Loucy (cell line): ENCODE measurements around the gene TMBIM6.

Source experiments
- H2AFZ ChIP-seq: fragments of 200-600 bp; sonication (generic); 2 replicates; pipeline ENCODE4 v1.6.0; 2016; ENCODE audit warnings: antibody characterized with exemption, mild to moderate bottlenecking, low read length, moderate library complexity
- H3F3A ChIP-seq: fragments of 200-600 bp; 2 replicates; pipeline ENCODE4 v1.6.0; 2016; ENCODE audit warnings: antibody characterized with exemption, low read depth, mild to moderate bottlenecking
- H3K27me3 ChIP-seq: fragments of 200-600 bp; sonication (generic); 2 replicates; pipeline ENCODE4 v1.6.1; 2014; ENCODE audit warnings: low read length, mild to moderate bottlenecking; ENCODE audit not compliant: insufficient read depth, poor library complexity, severe bottlenecking
- H3K36me3 ChIP-seq: fragments of 200-600 bp; sonication (generic); 2 replicates; pipeline ENCODE4 v1.6.1; 2016; ENCODE audit warnings: low read length; ENCODE audit not compliant: insufficient read depth
- H3K4me1 ChIP-seq: fragments of 200-600 bp; sonication (generic); 2 replicates; pipeline ENCODE4 v1.5.1; 2014; ENCODE audit warnings: low read length, mild to moderate bottlenecking; ENCODE audit not compliant: insufficient read depth, poor library complexity, severe bottlenecking
- H3K4me2 ChIP-seq: fragments of 200-600 bp; sonication (generic); 2 replicates; pipeline ENCODE4 v1.6.0; 2014; ENCODE audit warnings: antibody characterized with exemption, low read length, low read depth, mild to moderate bottlenecking; ENCODE audit not compliant: poor library complexity, severe bottlenecking
- H3K4me3 ChIP-seq: fragments of 200-600 bp; sonication (generic); 2 replicates; pipeline ENCODE4 v1.5.1; 2014; ENCODE audit warnings: low read length, mild to moderate bottlenecking, mixed read lengths; ENCODE audit not compliant: poor library complexity, severe bottlenecking
- H3K79me2 ChIP-seq: fragments of 200-600 bp; sonication (generic); 2 replicates; pipeline ENCODE4 v1.6.1; 2014; ENCODE audit warnings: low read length; ENCODE audit not compliant: insufficient read depth
- H3K9ac ChIP-seq: fragments of 200-600 bp; sonication (generic); 2 replicates; pipeline ENCODE4 v1.6.0; 2014; ENCODE audit warnings: mild to moderate bottlenecking, low read depth, low read length, moderate library complexity; ENCODE audit not compliant: poor library complexity, severe bottlenecking
- H3K9me2 ChIP-seq: fragments of 200-600 bp; sonication (generic); replicated peaks from 2 replicates; pipeline ENCODE4 v1.6.1; 2016; ENCODE audit warnings: low read depth, low read length, mixed read lengths
- H3K9me3 ChIP-seq: fragments of 200-600 bp; sonication (generic); 2 replicates; pipeline ENCODE4 v1.6.1; 2014; ENCODE audit warnings: mild to moderate bottlenecking, antibody characterized with exemption, low read length, low read depth; ENCODE audit not compliant: insufficient read depth
- H4K20me1 ChIP-seq: fragments of 200-600 bp; sonication (generic); 2 replicates; pipeline ENCODE4 v1.6.0; 2014; ENCODE audit warnings: antibody characterized with exemption, low read length, mild to moderate bottlenecking; ENCODE audit not compliant: insufficient read depth, poor library complexity, severe bottlenecking
- EZH2phosphoT487 ChIP-seq: fragments of 200-600 bp; IDR thresholded peaks from 2 replicates; pipeline ENCODE4 v1.6.1; 2018; ENCODE audit warnings: antibody characterized with exemption, mild to moderate bottlenecking, moderate library complexity, borderline replicate concordance
- TF ChIP-seq, protein P1 (sequence below): fragments of 200-600 bp; sonication (generic); conservative IDR thresholded peaks from 2 replicates; pipeline ENCODE4 v1.5.1; 2014; ENCODE audit warnings: mild to moderate bottlenecking, antibody characterized with exemption, low read length

Gene TMBIM6

DNA sequence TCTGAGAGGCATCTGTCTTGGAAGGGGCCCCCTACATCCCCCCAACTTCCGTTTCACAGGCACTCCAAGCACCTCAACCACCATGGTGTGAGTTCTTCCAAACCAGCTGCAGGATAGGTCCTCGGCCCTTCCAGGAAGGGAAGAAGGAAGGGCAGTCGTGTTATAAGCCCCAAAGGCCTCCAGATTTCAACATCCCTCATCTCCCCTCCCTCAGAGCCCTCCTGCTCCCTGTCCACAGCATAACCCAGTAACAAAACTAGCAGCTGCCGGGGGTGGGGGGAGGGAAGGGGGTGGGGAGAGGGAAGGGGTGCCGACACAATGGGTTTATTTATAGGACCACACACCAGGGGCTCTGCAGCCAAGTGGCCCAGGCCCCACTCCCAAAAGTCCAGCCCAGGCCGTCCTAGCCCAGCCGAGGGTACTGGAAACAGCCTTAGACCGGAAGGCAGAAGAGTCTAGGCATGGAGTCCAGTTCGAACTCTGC, 68.6 kb downstream of the TMBIM6 start:
- no peak overlapping the region for H3K4me2 ChIP-seq
- H3K4me1 ChIP-seq: peaks cover 11% of the 10 kb centered on the region
- no peaks in the 10 kb centered on the region for H3K27me3 ChIP-seq
- no peaks in the 10 kb centered on the region for H4K20me1 ChIP-seq
- H3F3A ChIP-seq: no peaks in the 10 kb centered on the region
- H3K9me3 ChIP-seq: no peaks in the 10 kb centered on the region
- H3K36me3 ChIP-seq: peaks cover 10% of the 10 kb centered on the region; the same call in 1 of the 2 replicates
- TF ChIP-seq EZH2phosphoT487: no peak
- TF ChIP-seq, protein P1, sequence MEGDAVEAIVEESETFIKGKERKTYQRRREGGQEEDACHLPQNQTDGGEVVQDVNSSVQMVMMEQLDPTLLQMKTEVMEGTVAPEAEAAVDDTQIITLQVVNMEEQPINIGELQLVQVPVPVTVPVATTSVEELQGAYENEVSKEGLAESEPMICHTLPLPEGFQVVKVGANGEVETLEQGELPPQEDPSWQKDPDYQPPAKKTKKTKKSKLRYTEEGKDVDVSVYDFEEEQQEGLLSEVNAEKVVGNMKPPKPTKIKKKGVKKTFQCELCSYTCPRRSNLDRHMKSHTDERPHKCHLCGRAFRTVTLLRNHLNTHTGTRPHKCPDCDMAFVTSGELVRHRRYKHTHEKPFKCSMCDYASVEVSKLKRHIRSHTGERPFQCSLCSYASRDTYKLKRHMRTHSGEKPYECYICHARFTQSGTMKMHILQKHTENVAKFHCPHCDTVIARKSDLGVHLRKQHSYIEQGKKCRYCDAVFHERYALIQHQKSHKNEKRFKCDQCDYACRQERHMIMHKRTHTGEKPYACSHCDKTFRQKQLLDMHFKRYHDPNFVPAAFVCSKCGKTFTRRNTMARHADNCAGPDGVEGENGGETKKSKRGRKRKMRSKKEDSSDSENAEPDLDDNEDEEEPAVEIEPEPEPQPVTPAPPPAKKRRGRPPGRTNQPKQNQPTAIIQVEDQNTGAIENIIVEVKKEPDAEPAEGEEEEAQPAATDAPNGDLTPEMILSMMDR: no peak
- H3K4me3 ChIP-seq: no peak overlapping the region
- no peak overlapping the region for H2AFZ ChIP-seq
- no peaks in the 10 kb centered on the region for H3K9me2 ChIP-seq
- H3K79me2 ChIP-seq: peaks cover 6% of the 10 kb centered on the region; the same call in 1 of the 2 replicates
- no peak overlapping the region for H3K9ac ChIP-seq

DNA sequence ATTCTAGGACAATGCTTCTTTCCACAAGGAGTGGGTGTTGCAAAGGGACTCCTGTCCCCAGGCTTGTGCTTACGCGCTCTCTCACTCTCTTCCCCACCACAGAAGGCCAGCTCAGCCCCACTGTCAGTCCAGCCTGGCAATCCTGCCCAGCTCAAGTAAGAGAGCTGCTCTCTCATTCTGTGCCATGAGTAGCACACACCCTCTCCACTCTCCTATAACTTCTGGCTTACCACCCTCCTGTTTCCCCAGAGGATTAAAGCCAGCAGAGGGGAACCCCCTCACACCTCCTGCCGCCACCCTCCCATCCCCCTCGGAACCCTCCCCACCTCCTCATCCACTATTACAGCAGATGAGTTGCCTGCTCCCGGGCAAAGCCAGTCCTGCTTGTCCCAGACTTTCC, 69.8 kb downstream of the TMBIM6 start:
- H3K4me1 ChIP-seq: peaks cover 11% of the 10 kb centered on the region
- no peaks in the 10 kb centered on the region for H3K9me2 ChIP-seq
- H3K36me3 ChIP-seq: no peaks in the 10 kb centered on the region
- no peak overlapping the region for H3K4me3 ChIP-seq
- TF ChIP-seq, protein P1: no peak
- no peak for TF ChIP-seq EZH2phosphoT487
- no peaks in the 10 kb centered on the region for H3F3A ChIP-seq
- H4K20me1 ChIP-seq: no peaks in the 10 kb centered on the region
- peaks cover 14% of the 10 kb centered on the region for H3K79me2 ChIP-seq
- no peak overlapping the region for H3K4me2 ChIP-seq
- H2AFZ ChIP-seq: no peak overlapping the region
- no peaks in the 10 kb centered on the region for H3K27me3 ChIP-seq
- no peak overlapping the region for H3K9ac ChIP-seq
- H3K9me3 ChIP-seq: no peaks in the 10 kb centered on the region

DNA sequence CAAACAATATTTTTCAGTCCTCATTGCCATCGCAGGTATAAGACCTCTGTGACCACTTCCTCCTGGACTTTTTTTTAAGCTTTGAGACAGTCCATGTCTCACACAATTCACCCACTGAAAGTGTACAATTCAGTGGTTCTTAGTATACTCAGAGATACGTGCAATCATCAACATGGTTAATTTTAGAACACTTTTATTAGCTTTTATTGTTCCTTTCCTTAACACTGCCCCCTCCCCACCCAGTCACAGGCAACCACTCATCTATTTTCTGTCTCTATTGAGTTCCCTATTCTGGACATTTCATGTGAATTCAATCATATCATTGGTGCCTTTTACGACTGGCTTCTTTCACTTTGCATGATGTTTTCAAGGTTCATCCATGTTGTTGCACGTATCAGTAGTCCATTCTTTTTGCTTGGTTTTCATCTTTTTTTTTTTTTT, 70.6 kb downstream of the TMBIM6 start:
- H3K9me3 ChIP-seq: no peaks in the 10 kb centered on the region
- H3K4me3 ChIP-seq: no peak overlapping the region
- H3K36me3 ChIP-seq: no peaks in the 10 kb centered on the region
- peaks cover 11% of the 10 kb centered on the region for H3K4me1 ChIP-seq
- no peaks in the 10 kb centered on the region for H3K9me2 ChIP-seq
- no peaks in the 10 kb centered on the region for H3F3A ChIP-seq
- H3K9ac ChIP-seq: no peak overlapping the region
- no peak overlapping the region for H2AFZ ChIP-seq
- peak overlapping the region; percentile 8 for H3K4me2 ChIP-seq
- no peaks in the 10 kb centered on the region for H3K27me3 ChIP-seq
- no peaks in the 10 kb centered on the region for H4K20me1 ChIP-seq
- H3K79me2 ChIP-seq: peaks cover 15% of the 10 kb centered on the region
- no peak for TF ChIP-seq EZH2phosphoT487
- TF ChIP-seq, protein P1: no peak
